Measurements from ENCODE around the gene SYK.

- TF ChIP-seq CTCF (IDR thresholded peaks at IDR 0.05) (no peak), EZH2 (IDR thresholded peaks at IDR 0.05; ENCODE audit: borderline replicate concordance, insufficient read depth, low read depth, low read length, poor library complexity, severe bottlenecking) (no peak)
These were observed 106.2 kb downstream of the SYK start for GRCh38 chr9:90907790-90908189.

Measured in B cell (primary cell).